SK-N-SH (cell line): ENCODE results near the gene PRG2. TPM values are rescaled to one million over a fixed set of nuclear protein-coding genes. Genes with fewer than 3 reads are reported as not detected.

Experiments used
- CTCF ChIA-PET: fragments of 300-600, 350-600 bp; formaldehyde crosslinking; extraction: SDS; loops from one replicate; lab custom pipeline; 2021; lab: Yijun Ruan, JAX
- POLR2A ChIA-PET: fragments of 350-600 bp; sonication (Branson Sonifier 250); formaldehyde crosslinking; extraction: SDS; loops from one replicate; lab custom pipeline; 2020; ENCODE audit warnings: antibody characterized with exemption, inconsistent platforms; lab: Yijun Ruan, JAX
- DNase-seq: peaks from one replicate; pipeline ENCODE4 v3.0.0; 2012
- H2AFZ ChIP-seq: fragments of 200-600 bp; sonication (generic); 2 replicates; pipeline ENCODE4 v1.8.1; 2016; ENCODE audit warnings: antibody characterized with exemption, mild to moderate bottlenecking, low read depth
- H3F3A ChIP-seq: fragments of 200-600 bp; sonication (generic); replicated peaks from 2 replicates; pipeline ENCODE3; 2016; ENCODE audit warnings: antibody characterized with exemption, mild to moderate bottlenecking; ENCODE audit not compliant: insufficient read depth
- H3K27ac ChIP-seq, 2 experiments: fragments of 200-500 bp in 1 of 2; fragments of 200-600 bp in 1 of 2; sonication (Bioruptor generic) in 1 of 2; sonication (generic), shearing (Covaris generic) in 1 of 2; 2 replicates each; pipeline versions ENCODE4 v1.5.1 to v1.6.1; 2014 to 2016; ENCODE audit warnings: low read depth in 2 of 2, inconsistent platforms in 1 of 2, low read length in 1 of 2, mild to moderate bottlenecking in 1 of 2, mixed read lengths in 1 of 2
- H3K27me3 ChIP-seq: fragments of 200-600 bp; sonication (generic), shearing (Covaris generic); 2 replicates; pipeline ENCODE4 v1.6.1; 2016; ENCODE audit warnings: mixed run types; ENCODE audit not compliant: insufficient read depth
- H3K36me3 ChIP-seq, 2 experiments: fragments of 200-500 bp in 1 of 2; fragments of 200-600 bp in 1 of 2; sonication (Bioruptor generic) in 1 of 2; sonication (generic) in 1 of 2; replicated peaks in 1 of 2; 2 replicates each; pipeline versions ENCODE3 to v1.5.1; 2014 to 2016; ENCODE audit warnings: low read length in 1 of 2, mild to moderate bottlenecking in 1 of 2; ENCODE audit not compliant: insufficient read depth in 2 of 2, control insufficient read depth in 1 of 2
- H3K4me1 ChIP-seq, 2 experiments: fragments of 200-500 bp in 1 of 2; fragments of 200-600 bp in 1 of 2; sonication (Bioruptor generic) in 1 of 2; sonication (generic), shearing (Covaris generic) in 1 of 2; 2 replicates each; pipeline versions ENCODE4 v1.5.1 to v1.6.1; 2014 to 2016; ENCODE audit warnings: low read depth in 1 of 2, low read length in 1 of 2, mixed run types in 1 of 2; ENCODE audit not compliant: insufficient read depth in 2 of 2, control insufficient read depth in 1 of 2
- H3K4me2 ChIP-seq: fragments of 200-600 bp; sonication (generic), shearing (Covaris generic); 2 replicates; pipeline ENCODE4 v1.6.1; 2017; ENCODE audit warnings: mixed run types
- H3K4me3 ChIP-seq, 2 experiments: fragments of 200-500 bp in 1 of 2; fragments of 200-600 bp in 1 of 2; sonication (Bioruptor generic) in 1 of 2; sonication (generic), shearing (Covaris generic) in 1 of 2; 2 replicates each; pipeline versions ENCODE4 v1.5.1 to v1.8.1; 2014 to 2016; ENCODE audit warnings: low read depth in 2 of 2, inconsistent platforms in 1 of 2, low read length in 1 of 2, mild to moderate bottlenecking in 1 of 2, mixed read lengths in 1 of 2, moderate library complexity in 1 of 2
- H3K79me2 ChIP-seq: fragments of 200-600 bp; sonication (generic); 2 replicates; pipeline ENCODE4 v1.8.1; 2017; ENCODE audit warnings: mild to moderate bottlenecking; ENCODE audit not compliant: insufficient read depth
- H3K9ac ChIP-seq: fragments of 200-600 bp; sonication (generic); 2 replicates; pipeline ENCODE4 v1.6.1; 2017; ENCODE audit warnings: mixed run types
- H3K9me2 ChIP-seq: fragments of 200-600 bp; sonication (generic); 2 replicates; pipeline ENCODE4 v1.6.1; 2017; ENCODE audit warnings: mixed run types
- H3K9me3 ChIP-seq: fragments of 200-600 bp; sonication (generic); 2 replicates; pipeline ENCODE4 v1.6.1; 2017; ENCODE audit warnings: mixed run types, mild to moderate bottlenecking, moderate library complexity
- H4K20me1 ChIP-seq: fragments of 200-600 bp; sonication (generic); 2 replicates; pipeline ENCODE4 v1.6.1; 2017; ENCODE audit warnings: mild to moderate bottlenecking, mixed run types; ENCODE audit not compliant: insufficient read depth
- CHD2 ChIP-seq: fragments of 150-350 bp; IDR thresholded peaks from 2 replicates; pipeline ENCODE4 v1.6.1; 2018; ENCODE audit warnings: low read length; ENCODE audit not compliant: partially characterized antibody
- ELF1 ChIP-seq: IDR thresholded peaks from 2 replicates; pipeline ENCODE4 v1.4.0; 2012
- EP300 ChIP-seq, 2 experiments: IDR thresholded peaks; 2 replicates each; pipeline versions ENCODE4 v1.4.0 to v1.6.1; 2012; ENCODE audit warnings: borderline replicate concordance in 1 of 2, low read depth in 1 of 2, low read length in 1 of 2
- EZH2phosphoT487 ChIP-seq: fragments of 200-600 bp; sonication (generic); IDR thresholded peaks from 2 replicates; pipeline ENCODE4 v1.6.1; 2017; ENCODE audit warnings: low read depth, mixed run types, mild to moderate bottlenecking, antibody characterized with exemption, moderate library complexity, borderline replicate concordance
- GABPA ChIP-seq: IDR thresholded peaks from 2 replicates; pipeline ENCODE4 v1.4.0; 2012; ENCODE audit warnings: low read depth, mild to moderate bottlenecking
- GATA2 ChIP-seq: sonication (generic); formaldehyde crosslinking; IDR thresholded peaks from 2 replicates; pipeline ENCODE4 v1.5.0; 2020; ENCODE audit warnings: mild to moderate bottlenecking, missing genetic modification reagents
- MAX ChIP-seq: IDR thresholded peaks from 2 replicates; pipeline ENCODE4 v1.4.0; 2012; ENCODE audit warnings: low read depth
- MXI1 ChIP-seq: IDR thresholded peaks from 2 replicates; pipeline ENCODE4 v1.6.1; 2012; ENCODE audit warnings: mild to moderate bottlenecking, low read depth, low read length, improper control_type of control experiment
- PBX3 ChIP-seq: IDR thresholded peaks from 2 replicates; pipeline ENCODE4; 2012
- RAD21 ChIP-seq: IDR thresholded peaks from 2 replicates; pipeline ENCODE4 v1.6.1; 2012; ENCODE audit warnings: mild to moderate bottlenecking, low read length
- RCOR1 ChIP-seq: fragments of 150-350 bp; IDR thresholded peaks from 2 replicates; pipeline ENCODE4 v1.6.1; 2017; ENCODE audit warnings: antibody characterized with exemption, low read length
- TCF12 ChIP-seq: IDR thresholded peaks from 2 replicates; pipeline ENCODE4 v1.4.0; 2012
- USF1 ChIP-seq: IDR thresholded peaks from 2 replicates; pipeline ENCODE4 v1.4.0; 2012; ENCODE audit warnings: low read depth, borderline replicate concordance
- USF2 ChIP-seq: fragments of 150-350 bp; IDR thresholded peaks from 2 replicates; pipeline ENCODE4 v1.6.1; 2017; ENCODE audit warnings: antibody characterized with exemption, low read length, low read depth, borderline replicate concordance
- WGBS: methylation state at CpG from one replicate; pipeline ENCODE4 v1.1.6; 2017; ENCODE audit warnings: low lambda C conversion rate; 5-methylcytosine and 5-hydroxymethylcytosine counted together
- polyA plus RNA-seq, 3 experiments: library from polyadenylated mRNA; depleted of rRNA; stranded (reverse); fragments of >200 nt; gene quantifications; 2 replicates each; pipeline ENCODE4 v1.2.3, GENCODE V29; 2012

The PRG2 gene
- polyA plus RNA-seq, 1 of the 3 experiments (the other 2 are of a cell fraction): not detected

- H3K9me3 ChIP-seq: no peaks in the 10 kb centered on the region
- TF ChIP-seq RAD21: no peak
- no peak for TF ChIP-seq EP300 (IDR thresholded peaks at IDR 0.05; ENCODE audit: borderline replicate concordance in 1 of 2, low read depth in 1 of 2, low read length in 1 of 2)
- no peaks in the 10 kb centered on the region for H4K20me1 ChIP-seq
- POLR2A ChIA-PET: no interaction called here
- H3K9me2 ChIP-seq: no peaks in the 10 kb centered on the region
- no peak overlapping the region for H3K4me3 ChIP-seq
- H3K27ac ChIP-seq: no peak overlapping the region
- no peak overlapping the region for H2AFZ ChIP-seq
- CTCF ChIA-PET: interaction anchor here (1.6 kb wide), 1 partner anchor 80 kb away, joined by 8 read pairs; no protein-coding TSS in a partner anchor
- no peaks in the 10 kb centered on the region for H3K79me2 ChIP-seq
- no peaks in the 10 kb centered on the region; a peak in 1 of 4 replicates for H3K4me1 ChIP-seq
- H3K27me3 ChIP-seq: no peaks in the 10 kb centered on the region
- H3K4me2 ChIP-seq: no peak overlapping the region
- no peak for DNase-seq
- no peaks in the 10 kb centered on the region for H3F3A ChIP-seq
- H3K36me3 ChIP-seq: no peaks in the 10 kb centered on the region
- H3K9ac ChIP-seq: no peak overlapping the region
These were observed 12.3 kb downstream of the PRG2 start for GRCh38 chr11:57378186-57378585.

- CTCF ChIA-PET: interaction anchor here (1.1 kb wide), 1 partner anchor 20 kb away, joined by 3 read pairs; no protein-coding TSS in a partner anchor
- Histone ChIP-seq H3F3A (no peaks in the 10 kb centered on the region), H2AFZ (no peak overlapping the region), H3K9me3 (no peaks in the 10 kb centered on the region), H3K4me1 (no peaks in the 10 kb centered on the region; a peak in 1 of 4 replicates), H3K4me2 (no peak overlapping the region), H3K27me3 (no peaks in the 10 kb centered on the region), H3K36me3 (no peaks in the 10 kb centered on the region), H3K9ac (no peak overlapping the region), H3K9me2 (no peaks in the 10 kb centered on the region), H3K79me2 (no peaks in the 10 kb centered on the region), H4K20me1 (no peaks in the 10 kb centered on the region), H3K4me3 (no peak overlapping the region), H3K27ac (no peak overlapping the region)
- DNase-seq: peak; percentile 43
- POLR2A ChIA-PET: no interaction called here
- TF ChIP-seq GABPA (no peak), ELF1 (no peak), TCF12 (no peak), MAX (no peak), MXI1 (no peak), EZH2phosphoT487 (no peak), CHD2 (no peak), RCOR1 (no peak), GATA2 (CRISPR knock-in tag) (no peak), USF1 (no peak), USF2 (no peak), PBX3 (no peak)
- 51% methylated on average over 5 of the region's 5 CpGs for WGBS
These were observed 13.3 kb downstream of the PRG2 start for GRCh38 chr11:57377107-57377506.
